HG03095 (cell line): ENCODE data around the gene MED15.

Experiments
- ATAC-seq: cut with Tn5 transposase; IDR thresholded peaks from one replicate; pipeline ENCODE4 v1.9.1; 2021; ENCODE audit warnings: moderate library complexity; ENCODE audit not compliant: unreplicated experiment

The MED15 gene

GRCh38 chr22:20568502-20569058 is 61.2 kb downstream of the MED15 start:
- ATAC-seq, result no peak

GRCh38 chr22:20569059-20570058 is 61.9 kb downstream of the MED15 start:
- ATAC-seq, result no peak

GRCh38 chr22:20571078-20571503 is 63.7 kb downstream of the MED15 start:
- ATAC-seq, result no peak

GRCh38 chr22:20571531-20572007 is 64.2 kb downstream of the MED15 start:
- no peak for ATAC-seq

- no peak for ATAC-seq
Observed at GRCh38 chr22:20572132-20572802, 64.9 kb downstream of the MED15 start.

- no peak for ATAC-seq
Observed at GRCh38 chr22:20573176-20573832, 65.9 kb downstream of the MED15 start.

GRCh38 chr22:20573833-20574615 is 66.6 kb downstream of the MED15 start:
- no peak for ATAC-seq

- ATAC-seq, result no peak
Observed at GRCh38 chr22:20574920-20575353, 67.5 kb downstream of the MED15 start.

GRCh38 chr22:20575724-20576444 is 68.5 kb downstream of the MED15 start:
- no peak for ATAC-seq

- no peak for ATAC-seq
Observed at GRCh38 chr22:20576445-20576816, 69.0 kb downstream of the MED15 start.

- ATAC-seq, result no peak
Observed at GRCh38 chr22:20577045-20577444, 69.6 kb downstream of the MED15 start.

GRCh38 chr22:20577549-20577975 is 70.2 kb downstream of the MED15 start:
- ATAC-seq, result no peak

GRCh38 chr22:20578192-20578591 is 70.8 kb downstream of the MED15 start:
- ATAC-seq, result no peak

- ATAC-seq, result no peak
Observed at GRCh38 chr22:20578707-20579106, 71.3 kb downstream of the MED15 start.

GRCh38 chr22:20579273-20580120 is 72.1 kb downstream of the MED15 start:
- no peak for ATAC-seq

GRCh38 chr22:20580179-20580578 is 72.8 kb downstream of the MED15 start:
- no peak for ATAC-seq

GRCh38 chr22:20580611-20581502 is 73.4 kb downstream of the MED15 start:
- no peak for ATAC-seq
